Esophagus squamous epithelium (tissue), 5 donors: Measurements from ENCODE around the gene NPPA. TPM values are rescaled to one million over a fixed set of nuclear protein-coding genes. Genes with fewer than 3 reads are reported as not detected.
A peak's percentile ranks its signal among the peaks of the same experiment; 100 is the strongest.

Experiments used
- DNase-seq: peaks from one replicate; lab custom pipeline; 2025; lab: John Stamatoyannopoulos, UW
- H3K27ac ChIP-seq, 4 donors: fragments of 200-600 bp; sonication (generic); one replicate each; pipeline ENCODE4 v1.5.1; 2016 to 2019; ENCODE audit warnings: mild to moderate bottlenecking in 1 of 4
- H3K27me3 ChIP-seq, 4 donors: fragments of 200-600 bp; sonication (generic); 1 replicate in 3 of 4; 2 replicates in 1 of 4; pipeline versions ENCODE4 v1.5.1 to v1.6.0; 2017 to 2021; ENCODE audit warnings: antibody characterized with exemption in 1 of 4
- H3K36me3 ChIP-seq, 3 donors: fragments of 200-600 bp; sonication (generic); one replicate each; pipeline ENCODE4 v1.5.1; 2016 to 2019
- H3K4me1 ChIP-seq, 3 donors: fragments of 200-600 bp; sonication (generic); one replicate each; pipeline ENCODE4 v1.5.1; 2017 to 2019
- H3K4me3 ChIP-seq, 4 donors: fragments of 200-600 bp; sonication (generic); 1 replicate in 3 of 4; 2 replicates in 1 of 4; pipeline ENCODE4 v1.5.1; 2016 to 2019; ENCODE audit warnings: mild to moderate bottlenecking in 2 of 4, moderate library complexity in 1 of 4
- H3K9me3 ChIP-seq, 3 donors: fragments of 200-600 bp; sonication (generic); one replicate each; pipeline ENCODE4 v1.5.1; 2016 to 2019
- CTCF ChIP-seq, 6 experiments: fragments of 450-650 bp in 4 of 6; fragments of 200-600 bp in 2 of 6; sonication (generic) in 2 of 6; IDR thresholded peaks; one replicate each; pipeline ENCODE4 v1.5.1; 2016 to 2019; ENCODE audit warnings: antibody characterized with exemption in 6 of 6, mild to moderate bottlenecking in 4 of 6, moderate library complexity in 4 of 6
- POLR2A ChIP-seq, 4 donors: fragments of 450-650 bp; IDR thresholded peaks; one replicate each; pipeline ENCODE4 v1.6.1; 2017; ENCODE audit warnings: antibody characterized with exemption in 4 of 4, mild to moderate bottlenecking in 4 of 4, moderate library complexity in 3 of 4
- WGBS, 2 donors: methylation state at CpG; one replicate each; pipeline ENCODE4 v1.1.5; 2018; 5-methylcytosine and 5-hydroxymethylcytosine counted together
- intact Hi-C: fragments of 100-400 bp; cut with DNase I; formaldehyde crosslinking; loops from one replicate; pipeline ENCODE4 v1.15.0; 2022
- small RNA-seq, 4 donors: library from RNA; depleted of rRNA; stranded (forward); fragments of <200 nt; gene quantifications; one replicate each; pipeline ENCODE3, GENCODE V24; 2016
- total RNA-seq, 4 donors: library from RNA; depleted of rRNA; stranded (reverse); fragments of >200 nt; gene quantifications; one replicate each; pipeline ENCODE4 v1.1.0, GENCODE V29; 2016
- donor health status: DM: yes; HTN: yes; CAD: no.

The NPPA gene
- total RNA-seq, 4 donors from 2014 or later, result not detected

GRCh38 chr1:11799896-11800295, 47.7 kb downstream of the NPPA start:
- Histone ChIP-seq H3K4me3 (no peak overlapping the region), H3K36me3 (peaks cover 15 to 63% (median 27%) of the 10 kb centered on the region in 3 donors), H3K9me3 (no peaks in the 10 kb centered on the region), H3K27ac (no peak overlapping the region), H3K4me1 (peaks cover 20 to 66% (median 36%) of the 10 kb centered on the region in 3 donors), H3K27me3 (no peaks in the 10 kb centered on the region)
- 87 to 92% methylated on average over 6 to 9 of the region's 9 CpGs for WGBS, 2 donors
- no peak for DNase-seq
- TF ChIP-seq CTCF (IDR thresholded peaks at IDR 0.05) (no peak), POLR2A (IDR thresholded peaks at IDR 0.05) (no peak)
- intact Hi-C loops, result no loop called here

DNA sequence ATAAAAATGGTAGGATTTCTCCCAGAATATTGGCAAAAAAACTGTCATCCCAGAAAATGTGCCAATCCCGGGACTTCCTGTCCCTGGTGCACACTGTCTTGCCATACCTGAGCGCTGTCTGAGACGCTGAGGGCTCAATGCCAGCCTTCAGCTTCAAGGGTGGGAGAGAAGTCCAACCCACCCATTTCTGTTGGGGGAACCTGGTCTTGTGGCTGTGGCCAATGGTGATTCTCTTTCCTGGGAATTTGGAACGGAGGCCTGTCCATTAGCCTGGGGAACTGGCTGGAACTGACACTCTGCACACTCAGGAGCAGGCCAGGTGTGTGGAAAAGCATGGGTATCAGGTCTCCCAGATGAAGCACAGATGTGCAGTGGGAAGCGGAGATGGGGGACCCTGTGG, 48.5 kb downstream of the NPPA start:
- DNase-seq, result no peak
- Histone ChIP-seq H3K4me1 (peaks cover 13 to 58% (median 28%) of the 10 kb centered on the region in 3 donors), H3K9me3 (no peaks in the 10 kb centered on the region), H3K27ac (no peak overlapping the region), H3K27me3 (no peaks in the 10 kb centered on the region), H3K4me3 (no peak overlapping the region), H3K36me3 (peaks cover 23 to 71% (median 35%) of the 10 kb centered on the region in 3 donors)
- no peak for TF ChIP-seq POLR2A (IDR thresholded peaks at IDR 0.05)
- no peak for TF ChIP-seq CTCF (IDR thresholded peaks at IDR 0.05)
- 89 to 100% methylated on average over 3 to 4 of the region's 5 CpGs for WGBS, 2 donors
- intact Hi-C loops, result no loop called here

DNA sequence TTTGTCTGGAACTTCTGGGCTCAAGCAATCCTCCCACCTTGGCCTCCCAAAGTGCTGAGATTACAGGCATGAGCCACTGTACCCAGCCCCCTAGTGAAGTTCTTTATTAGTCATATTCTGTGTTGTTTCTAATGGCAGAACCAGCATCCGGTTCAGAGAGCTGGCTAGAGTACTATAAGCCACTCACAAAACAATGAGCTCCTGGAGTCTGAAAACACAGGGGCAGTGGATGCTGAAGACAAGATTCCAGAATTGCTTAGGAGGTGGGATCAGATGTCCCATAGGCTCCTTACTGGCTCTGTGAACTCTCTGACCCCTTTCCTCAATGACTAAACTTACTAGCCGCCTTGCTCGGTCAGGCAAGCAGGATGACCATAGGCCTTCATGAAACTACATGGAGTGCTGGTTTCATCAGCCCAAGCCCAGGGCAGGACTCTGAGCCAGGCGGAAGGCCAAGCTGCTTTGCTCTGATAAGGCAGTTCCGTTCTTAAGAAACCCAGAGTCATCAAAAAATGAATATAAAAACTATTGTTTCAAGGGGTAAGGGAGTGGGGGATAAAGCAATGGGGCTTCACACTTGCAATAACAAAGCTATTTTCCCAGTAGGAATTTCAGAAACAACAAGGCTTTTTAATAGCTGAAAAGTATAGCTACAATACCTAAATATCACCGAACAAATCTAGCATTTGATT, 49.9 kb downstream of the NPPA start:
- Histone ChIP-seq H3K4me3 (no peak overlapping the region), H3K9me3 (no peaks in the 10 kb centered on the region), H3K36me3 (peaks cover 30 to 83% (median 40%) of the 10 kb centered on the region in 3 donors), H3K27ac (peak overlapping the region in 1 of 4 donors; percentile 44), H3K4me1 (peaks cover 0 to 46% (median 16%) of the 10 kb centered on the region in 3 donors), H3K27me3 (no peaks in the 10 kb centered on the region)
- no peak for DNase-seq
- TF ChIP-seq POLR2A (IDR thresholded peaks at IDR 0.05) (no peak), CTCF (IDR thresholded peaks at IDR 0.05) (no peak)
- WGBS, 2 donors, result 71 to 95% methylated on average over 4 to 6 of the region's 6 CpGs
- intact Hi-C loops, result no loop called here

DNA sequence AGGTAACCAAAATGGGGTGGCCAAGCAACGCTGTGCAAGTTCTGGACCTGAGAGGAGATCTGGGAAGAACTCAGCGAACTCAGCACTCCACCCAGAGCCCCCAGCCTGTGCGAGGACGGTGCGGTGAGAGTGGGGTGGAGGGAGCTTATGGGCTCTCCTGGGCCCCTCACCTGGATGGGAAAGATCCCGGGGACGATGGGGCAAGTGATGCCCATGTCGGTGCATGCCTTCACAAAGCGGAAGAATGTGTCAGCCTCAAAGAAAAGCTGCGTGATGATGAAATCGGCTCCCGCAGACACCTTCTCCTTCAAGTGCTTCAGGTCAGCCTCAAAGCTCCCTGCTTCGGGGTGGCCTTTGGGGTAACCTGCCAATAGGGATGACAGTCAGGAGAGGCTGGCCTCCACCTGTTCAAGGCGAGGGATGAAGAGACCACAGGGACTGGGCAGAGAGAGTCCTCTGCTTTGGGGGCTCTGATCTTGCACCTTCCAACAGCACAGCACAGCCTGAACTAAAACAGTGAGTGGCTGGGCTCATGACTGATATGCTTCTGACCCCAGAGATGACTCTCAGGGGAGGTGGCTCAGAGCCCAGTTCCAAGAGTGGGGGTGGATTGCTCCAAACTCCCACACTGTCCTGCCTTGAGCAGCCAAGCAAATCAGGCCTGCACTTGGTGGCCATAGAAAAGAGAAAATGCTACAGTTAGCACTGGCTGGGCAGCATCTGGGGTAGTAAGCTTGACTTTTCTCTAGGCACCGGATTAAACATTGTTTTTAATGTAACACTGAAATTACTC, 51.4 kb downstream of the NPPA start:
- Histone ChIP-seq H3K36me3 (peaks cover 37 to 85% (median 38%) of the 10 kb centered on the region in 3 donors), H3K27ac (peak overlapping the region in 3 of 4 donors; percentile 5 to 44 (median 34)), H3K4me1 (peaks cover 5 to 46% (median 19%) of the 10 kb centered on the region in 3 donors), H3K27me3 (no peaks in the 10 kb centered on the region), H3K4me3 (no peak overlapping the region), H3K9me3 (no peaks in the 10 kb centered on the region)
- intact Hi-C loops, result no loop called here
- WGBS, 2 donors, result 74 to 78% methylated on average over 13 to 14 of the region's 15 CpGs
- TF ChIP-seq POLR2A (IDR thresholded peaks at IDR 0.05) (no peak), CTCF (IDR thresholded peaks at IDR 0.05) (no peak)
- DNase-seq, result no peak

Small RNA genes within 50 kb of the gene (small RNA-seq; reads per million reads assigned to genes)
- 0 reads per million in 4 donors for gene RF02156
- 0 reads per million in 4 donors for gene RF02157
- 0 reads per million in 4 donors for gene RF02158

Other genes with a start within 250 kb of the NPPA start
- 10 to 100 TPM in 1 of 4 donors, 1 to 10 TPM in 3; 2.6 to 13.6 (median 8.0) TPM for gene FBXO2, start 193.4 kb downstream of the NPPA start, total RNA-seq
- 10 to 100 TPM in 1 of 4 donors, 1 to 10 TPM in 3; 5.0 to 20.4 (median 7.0) TPM for gene FBXO44, start 192.9 kb downstream of the NPPA start, total RNA-seq
- 10 to 100 TPM; 11.6 to 20.2 (median 12.2) TPM for gene FBXO6, start 183.6 kb downstream of the NPPA start, total RNA-seq
- gene MAD2L2, start 166.6 kb downstream of the NPPA start, total RNA-seq, result 10 to 100 TPM; 12.1 to 22.8 (median 18.9) TPM
- not detected for gene DRAXIN, start 156.1 kb downstream of the NPPA start, total RNA-seq
- 10 to 100 TPM; 34.5 to 89.5 (median 50.7) TPM for gene AGTRAP, start 111.6 kb downstream of the NPPA start, total RNA-seq
- 1 to 10 TPM in 1 of 4 donors, under 1 TPM in 2, not detected in 1; 0.31 to 2.6 (median 0.76) TPM for gene C1orf167, start 85.6 kb downstream of the NPPA start, total RNA-seq
- gene MTHFR, start 41.8 kb downstream of the NPPA start, total RNA-seq, result 10 to 100 TPM; 15.6 to 30.1 (median 25.4) TPM
- 10 to 100 TPM in 2 of 4 donors, 1 to 10 TPM in 2; 4.2 to 13.5 (median 9.9) TPM for gene CLCN6, start 41.6 kb downstream of the NPPA start, total RNA-seq
- gene NPPB, start 11.2 kb upstream of the NPPA start, total RNA-seq, result not detected
- gene KIAA2013, start 78.6 kb upstream of the NPPA start, total RNA-seq, result 10 to 100 TPM; 40.4 to 50.5 (median 47.9) TPM
- 10 to 100 TPM; 29.8 to 38.1 (median 34.3) TPM for gene PLOD1, start 86.9 kb upstream of the NPPA start, total RNA-seq
- gene MFN2, start 132.7 kb upstream of the NPPA start, total RNA-seq, result 10 to 100 TPM; 64.4 to 96.9 (median 78.7) TPM
- 10 to 100 TPM; 13.0 to 24.9 (median 19.8) TPM for gene MIIP, start 171.7 kb upstream of the NPPA start, total RNA-seq
- gene TNFRSF8, start 215.5 kb upstream of the NPPA start, total RNA-seq, result 1 to 10 TPM in 1 of 4 donors, under 1 TPM in 2, not detected in 1; 0.18 to 1.2 (median 0.76) TPM